Effector memory CD8-positive, alpha-beta T cell (primary cell): ENCODE measurements around the gene TNS2.
"Not testable (repeated sequence)": the region's sequence is repeated elsewhere in the genome, so short reads cannot be mapped to it uniquely, and the experiment has no call there.

Experiments
- ATAC-seq: fragments of 150-1000 bp; cut with Tn5 transposase; replicated peaks from 2 replicates; pipeline ENCODE4 v1.10.0; 2021; ENCODE audit warnings: mild to moderate bottlenecking, moderate library complexity
- DNase-seq, 3 experiments: peaks; one replicate each; pipeline ENCODE4 v3.0.0; 2021
- H3K27ac Mint-ChIP-seq, 2 donors: one replicate each; pipeline ENCODE4 v1.8.0; 2022; ENCODE audit warnings: mild to moderate bottlenecking in 2 of 2, mixed read lengths in 2 of 2, moderate library complexity in 2 of 2
- H3K27me3 Mint-ChIP-seq, 2 donors: one replicate each; pipeline ENCODE4 v1.8.0; 2022; ENCODE audit warnings: mixed read lengths in 2 of 2
- H3K36me3 Mint-ChIP-seq: one replicate; pipeline ENCODE4 v1.8.0; 2022; ENCODE audit warnings: mild to moderate bottlenecking, moderate library complexity, mixed read lengths; ENCODE audit not compliant: insufficient read depth
- H3K4me1 Mint-ChIP-seq, 2 donors: one replicate each; pipeline ENCODE4 v1.8.0; 2022; ENCODE audit warnings: low read depth in 2 of 2, mixed read lengths in 2 of 2
- H3K4me3 Mint-ChIP-seq, 2 donors: one replicate each; pipeline ENCODE4 v1.8.0; 2022; ENCODE audit warnings: mild to moderate bottlenecking in 2 of 2, mixed read lengths in 2 of 2, moderate library complexity in 2 of 2
- H3K9me3 Mint-ChIP-seq, 2 donors: one replicate each; pipeline ENCODE4 v1.8.0; 2022; ENCODE audit warnings: mixed read lengths in 2 of 2

TNS2 gene

GRCh38 chr12:53101931-53102781 is 52.3 kb downstream of the TNS2 start:
- Mint-ChIP-seq H3K4me1 (peaks cover 46 to 51% of the 10 kb centered on the region in 2 donors), H3K27ac (peak overlapping the region; percentile 88 to 91), H3K27me3 (no peaks in the 10 kb centered on the region), H3K36me3 (peaks cover 3% of the 10 kb centered on the region), H3K9me3 (no peaks in the 10 kb centered on the region), H3K4me3 (peak overlapping the region; percentile 67 to 71)
- ATAC-seq = no peak
- no peak for DNase-seq

- peak within 1 kb of the TSS; percentile 67 to 71 for H3K4me3 Mint-ChIP-seq
- peaks cover 3% of the 10 kb centered on the region for H3K36me3 Mint-ChIP-seq
- peaks cover 41 to 48% of the 10 kb centered on the region in 2 donors for H3K4me1 Mint-ChIP-seq
- no peaks in the 10 kb centered on the region for H3K9me3 Mint-ChIP-seq
- peak within 1 kb of the TSS; percentile 88 to 91 for H3K27ac Mint-ChIP-seq
- no peaks in the 10 kb centered on the region for H3K27me3 Mint-ChIP-seq
- peak; percentile 40 to 42 (median 41) for DNase-seq
- ATAC-seq = peak; percentile 76
Observed at GRCh38 chr12:53102883-53103807, 53.3 kb downstream of the TNS2 start, which contains the start of gene SOAT2. SOAT2 (plus strand) TSS chr12:53103486; CDS start chr12:53103578, 92 bp downstream.

GRCh38 chr12:53103860-53104305 is 54.0 kb downstream of the TNS2 start:
- H3K36me3 Mint-ChIP-seq = peaks cover 3% of the 10 kb centered on the region
- peak overlapping the region; percentile 67 to 71 for H3K4me3 Mint-ChIP-seq
- H3K27ac Mint-ChIP-seq = peak overlapping the region; percentile 88 to 91
- H3K4me1 Mint-ChIP-seq = peaks cover 34 to 41% of the 10 kb centered on the region in 2 donors
- ATAC-seq = peak; percentile 42
- no peaks in the 10 kb centered on the region for H3K27me3 Mint-ChIP-seq
- no peaks in the 10 kb centered on the region for H3K9me3 Mint-ChIP-seq
- peak in 2 of 3 experiments; percentile 15 to 22 for DNase-seq

GRCh38 chr12:53105256-53105655 is 55.4 kb downstream of the TNS2 start:
- peak overlapping the region in 1 of 2 donors; percentile 88 for H3K27ac Mint-ChIP-seq
- peaks cover 27 to 35% of the 10 kb centered on the region in 2 donors for H3K4me1 Mint-ChIP-seq
- H3K9me3 Mint-ChIP-seq = no peaks in the 10 kb centered on the region
- no peaks in the 10 kb centered on the region for H3K27me3 Mint-ChIP-seq
- H3K36me3 Mint-ChIP-seq = peaks cover 3% of the 10 kb centered on the region
- no peak overlapping the region for H3K4me3 Mint-ChIP-seq
- ATAC-seq (no peak), DNase-seq (no peak)

- Mint-ChIP-seq H3K4me3 (no peak overlapping the region), H3K9me3 (no peaks in the 10 kb centered on the region), H3K27ac (peak overlapping the region in 1 of 2 donors; percentile 88), H3K27me3 (no peaks in the 10 kb centered on the region), H3K4me1 (peaks cover 25 to 35% of the 10 kb centered on the region in 2 donors), H3K36me3 (peaks cover 3% of the 10 kb centered on the region)
- DNase-seq = no peak
- ATAC-seq = no peak
Observed at GRCh38 chr12:53105712-53106439, 56.0 kb downstream of the TNS2 start.

- no peaks in the 10 kb centered on the region for H3K27me3 Mint-ChIP-seq
- no peak overlapping the region for H3K4me3 Mint-ChIP-seq
- peaks cover 3% of the 10 kb centered on the region for H3K36me3 Mint-ChIP-seq
- H3K4me1 Mint-ChIP-seq = peaks cover 23 to 29% of the 10 kb centered on the region in 2 donors
- no peak overlapping the region for H3K27ac Mint-ChIP-seq
- H3K9me3 Mint-ChIP-seq = no peaks in the 10 kb centered on the region
- no peak for DNase-seq
- ATAC-seq = no peak
Observed at GRCh38 chr12:53107122-53107521, 57.3 kb downstream of the TNS2 start.

GRCh38 chr12:53112431-53112830 is 62.6 kb downstream of the TNS2 start:
- not testable (repeated sequence) for DNase-seq, H3K27ac Mint-ChIP-seq, H3K4me1 Mint-ChIP-seq, H3K27me3 Mint-ChIP-seq, H3K4me3 Mint-ChIP-seq, H3K9me3 Mint-ChIP-seq, ATAC-seq, H3K36me3 Mint-ChIP-seq

- no peak overlapping the region for H3K4me3 Mint-ChIP-seq
Observed at GRCh38 chr12:53113136-53113705, 63.4 kb downstream of the TNS2 start.

GRCh38 chr12:53113951-53114350 is 64.1 kb downstream of the TNS2 start:
- Mint-ChIP-seq H3K9me3 (no peaks in the 10 kb centered on the region), H3K27me3 (no peaks in the 10 kb centered on the region), H3K36me3 (no peaks in the 10 kb centered on the region), H3K4me1 (no peaks in the 10 kb centered on the region), H3K27ac (no peak overlapping the region), H3K4me3 (no peak overlapping the region)
- no peak for ATAC-seq
- no peak for DNase-seq

More at GRCh38 chr12:53113136-53113705, 63.4 kb downstream of the TNS2 start:
- Mint-ChIP-seq H3K27ac (no peak overlapping the region), H3K27me3 (no peaks in the 10 kb centered on the region), H3K9me3 (no peaks in the 10 kb centered on the region), H3K4me1 (no peaks in the 10 kb centered on the region), H3K36me3 (no peaks in the 10 kb centered on the region)
- DNase-seq (no peak), ATAC-seq (no peak)
